ENCODE measurements around the gene CHCHD6. TPM values are rescaled to one million over a fixed set of nuclear protein-coding genes. Genes with fewer than 3 reads are reported as not detected.

CHCHD6 gene
- total RNA-seq, 4 donors from 2014 or later = 15.6 to 25.8 (median 21.2) TPM

DNA sequence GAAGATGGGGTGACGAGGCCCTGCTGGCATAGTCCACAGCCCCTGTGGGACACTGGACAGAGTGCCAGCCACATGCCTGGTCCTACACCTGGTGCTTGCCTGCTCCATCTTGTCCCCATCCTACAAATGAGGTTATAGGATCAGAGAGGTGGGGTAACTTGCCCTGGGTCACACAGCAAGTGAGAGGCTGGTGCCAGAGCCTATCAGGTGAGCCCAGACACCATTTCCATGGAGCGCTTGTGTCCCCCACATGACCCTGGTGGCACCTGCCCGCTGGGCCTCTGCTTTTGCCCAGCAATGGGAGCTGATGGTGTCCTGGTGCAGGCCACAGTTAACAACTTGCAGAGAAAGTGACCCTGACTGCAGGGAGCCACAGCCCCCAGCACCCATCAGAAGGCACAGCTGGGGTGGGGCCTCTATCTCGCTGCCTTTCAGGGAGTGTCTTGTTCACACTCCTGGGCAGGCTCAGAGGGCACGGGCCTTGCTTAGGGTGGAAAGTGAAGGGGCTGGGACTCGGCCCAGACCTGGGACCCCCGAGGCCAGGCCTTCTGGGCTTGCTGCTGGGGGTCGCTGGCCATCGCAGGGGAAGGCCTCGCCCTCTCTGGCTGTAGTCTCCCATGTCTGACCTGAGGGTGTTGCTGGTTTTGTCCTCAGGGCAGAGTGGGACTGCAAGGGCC, 286.1 kb downstream of the CHCHD6 start:
- no peak for TF ChIP-seq POLR2A (IDR thresholded peaks at IDR 0.05)
- TF ChIP-seq, protein P1, sequence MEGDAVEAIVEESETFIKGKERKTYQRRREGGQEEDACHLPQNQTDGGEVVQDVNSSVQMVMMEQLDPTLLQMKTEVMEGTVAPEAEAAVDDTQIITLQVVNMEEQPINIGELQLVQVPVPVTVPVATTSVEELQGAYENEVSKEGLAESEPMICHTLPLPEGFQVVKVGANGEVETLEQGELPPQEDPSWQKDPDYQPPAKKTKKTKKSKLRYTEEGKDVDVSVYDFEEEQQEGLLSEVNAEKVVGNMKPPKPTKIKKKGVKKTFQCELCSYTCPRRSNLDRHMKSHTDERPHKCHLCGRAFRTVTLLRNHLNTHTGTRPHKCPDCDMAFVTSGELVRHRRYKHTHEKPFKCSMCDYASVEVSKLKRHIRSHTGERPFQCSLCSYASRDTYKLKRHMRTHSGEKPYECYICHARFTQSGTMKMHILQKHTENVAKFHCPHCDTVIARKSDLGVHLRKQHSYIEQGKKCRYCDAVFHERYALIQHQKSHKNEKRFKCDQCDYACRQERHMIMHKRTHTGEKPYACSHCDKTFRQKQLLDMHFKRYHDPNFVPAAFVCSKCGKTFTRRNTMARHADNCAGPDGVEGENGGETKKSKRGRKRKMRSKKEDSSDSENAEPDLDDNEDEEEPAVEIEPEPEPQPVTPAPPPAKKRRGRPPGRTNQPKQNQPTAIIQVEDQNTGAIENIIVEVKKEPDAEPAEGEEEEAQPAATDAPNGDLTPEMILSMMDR (IDR thresholded peaks at IDR 0.05) = no peak
- intact Hi-C loops (cut with DNase I; ENCODE audit: low total_unique reads) = no loop called here
- DNase-seq (ENCODE audit: low spot score in 2 of 2) = no peak
- no peak overlapping the region for H3K4me3 ChIP-seq (ENCODE audit: low read depth, poor library complexity, severe bottlenecking)
- WGBS, 2 donors = 61 to 93% methylated on average over 6 of the region's 10 CpGs

DNA sequence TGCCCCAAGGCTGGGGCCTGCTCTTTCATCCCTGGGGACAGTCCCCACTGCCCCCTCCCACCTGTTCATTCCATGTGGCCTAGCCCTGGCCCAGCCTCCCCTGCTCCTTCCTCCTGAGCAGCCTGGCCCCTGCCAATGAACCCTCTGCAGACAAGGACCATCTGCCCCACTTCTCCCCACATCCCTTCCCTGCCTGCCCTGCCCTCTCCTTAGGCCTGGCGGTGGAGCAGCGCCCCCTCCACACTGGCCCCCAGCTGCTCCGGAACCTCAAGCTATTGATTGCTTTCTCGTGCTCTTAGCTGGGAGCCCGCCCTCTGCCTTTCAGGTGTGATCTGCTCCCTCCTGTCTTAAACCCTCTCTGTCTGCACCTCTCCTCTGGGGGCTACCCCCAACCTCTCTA, 286.9 kb downstream of the CHCHD6 start:
- DNase-seq (ENCODE audit: low spot score in 2 of 2) = no peak
- H3K4me3 ChIP-seq (ENCODE audit: low read depth, poor library complexity, severe bottlenecking) = no peak overlapping the region
- 89 to 90% methylated on average over 5 of the region's 5 CpGs for WGBS, 2 donors
- intact Hi-C loops (cut with DNase I; ENCODE audit: low total_unique reads) = no loop called here
- TF ChIP-seq POLR2A (IDR thresholded peaks at IDR 0.05) = no peak
- TF ChIP-seq, protein P1 (IDR thresholded peaks at IDR 0.05) = no peak

DNA sequence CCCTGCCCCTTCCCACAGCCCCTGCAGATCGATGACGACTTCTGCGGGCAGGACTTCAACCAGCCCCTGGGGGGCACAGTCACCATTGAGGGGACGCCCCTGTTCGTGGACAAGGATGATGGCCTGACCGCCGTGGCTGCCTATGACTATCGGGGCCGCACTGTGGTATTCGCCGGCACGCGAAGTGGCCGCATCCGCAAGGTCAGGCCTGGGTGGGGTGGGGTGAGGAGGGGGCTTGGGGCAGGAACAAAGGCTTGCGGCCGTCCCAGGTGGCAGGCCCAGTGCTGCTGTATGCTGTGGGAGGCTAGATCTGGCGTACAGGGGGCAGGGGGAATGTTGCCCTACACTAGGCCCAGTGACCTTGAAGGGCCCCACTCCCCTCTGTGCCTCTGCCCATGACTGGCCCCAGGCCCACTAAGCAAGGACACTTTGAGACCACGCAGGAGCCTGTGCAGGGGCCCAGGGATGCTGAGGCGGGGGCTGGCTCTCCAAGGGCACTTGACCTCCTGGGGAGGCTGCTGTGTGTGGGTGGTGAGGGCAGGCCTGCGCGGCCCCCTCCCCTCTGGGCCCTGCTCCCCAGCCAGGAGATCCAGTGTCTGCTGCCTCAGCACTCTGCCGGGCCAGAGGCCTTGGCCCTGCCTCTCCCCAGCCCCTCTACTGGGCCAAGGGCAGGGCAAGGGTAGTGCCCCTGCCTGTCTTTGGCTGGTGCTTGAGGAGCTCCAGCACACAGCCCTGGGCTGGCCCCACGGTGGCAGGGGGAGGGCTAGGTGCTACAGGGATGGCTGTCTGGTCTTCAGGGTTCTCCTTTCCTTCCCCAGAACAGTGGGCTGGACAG, 287.5 kb downstream of the CHCHD6 start:
- 79 to 83% methylated on average over 7 to 23 of the region's 24 CpGs for WGBS, 2 donors
- intact Hi-C loops (cut with DNase I; ENCODE audit: low total_unique reads) = no loop called here

DNA sequence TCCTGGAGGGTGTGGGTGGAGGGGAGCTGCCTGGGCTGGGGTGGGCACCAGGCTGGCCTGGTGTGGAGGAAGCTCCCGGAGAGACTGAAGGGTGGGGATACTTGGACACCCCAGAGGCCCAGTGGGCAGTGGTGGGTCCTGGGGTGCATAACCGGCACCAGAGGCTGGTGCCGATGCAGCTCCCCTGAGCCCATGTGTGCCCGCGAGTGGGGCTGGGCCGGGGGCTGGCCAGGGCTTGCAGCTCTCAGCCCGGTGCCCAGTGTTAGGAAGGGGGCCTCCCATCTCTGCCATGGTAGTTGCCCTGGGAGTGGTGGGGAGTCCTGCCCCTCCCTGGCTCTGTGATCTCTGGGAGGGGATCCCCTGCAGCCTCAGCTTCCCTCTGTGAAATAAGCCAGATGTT, 288.2 kb downstream of the CHCHD6 start:
- intact Hi-C loops (cut with DNase I; ENCODE audit: low total_unique reads) = no loop called here
- WGBS, 2 donors = 65 to 82% methylated on average over 2 to 7 of the region's 7 CpGs
- DNase-seq (ENCODE audit: low spot score in 2 of 2) = no peak
- no peak overlapping the region for H3K4me3 ChIP-seq (ENCODE audit: low read depth, poor library complexity, severe bottlenecking)
- TF ChIP-seq POLR2A (IDR thresholded peaks at IDR 0.05) = no peak

More for the DNA sequence above, 287.5 kb downstream of the CHCHD6 start:
- TF ChIP-seq, protein P1 (IDR thresholded peaks at IDR 0.05) = no peak
- no peak for TF ChIP-seq POLR2A (IDR thresholded peaks at IDR 0.05)
- no peak overlapping the region for H3K4me3 ChIP-seq (ENCODE audit: low read depth, poor library complexity, severe bottlenecking)
- DNase-seq (ENCODE audit: low spot score in 2 of 2) = no peak

DNA sequence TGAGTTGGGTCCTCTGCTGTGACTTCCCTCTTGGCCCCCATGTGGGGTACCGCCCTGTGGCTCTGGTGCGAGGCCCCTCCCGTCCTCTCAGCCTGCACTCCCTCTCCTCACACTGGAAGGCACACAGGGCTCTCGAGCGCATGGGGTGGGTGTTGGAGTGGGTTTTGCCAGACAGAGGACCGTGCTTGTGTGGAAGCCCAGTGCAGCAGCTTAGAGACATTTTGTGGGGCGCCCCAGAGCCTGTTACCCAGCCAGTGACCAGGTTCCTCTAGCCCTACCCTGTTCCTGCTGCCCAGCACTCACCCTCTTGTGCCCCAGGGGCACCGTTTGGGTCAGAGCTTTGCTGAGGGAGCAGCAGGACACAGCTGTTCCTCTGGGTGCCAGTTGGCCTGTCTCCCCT, 288.7 kb downstream of the CHCHD6 start:
- intact Hi-C loops (cut with DNase I; ENCODE audit: low total_unique reads) = no loop called here
- no peak for TF ChIP-seq POLR2A (IDR thresholded peaks at IDR 0.05)
- TF ChIP-seq, protein P1 (IDR thresholded peaks at IDR 0.05) = no peak
- 69 to 84% methylated on average over 8 of the region's 8 CpGs for WGBS, 2 donors
- DNase-seq (ENCODE audit: low spot score in 2 of 2) = no peak
- no peak overlapping the region for H3K4me3 ChIP-seq (ENCODE audit: low read depth, poor library complexity, severe bottlenecking)

DNA sequence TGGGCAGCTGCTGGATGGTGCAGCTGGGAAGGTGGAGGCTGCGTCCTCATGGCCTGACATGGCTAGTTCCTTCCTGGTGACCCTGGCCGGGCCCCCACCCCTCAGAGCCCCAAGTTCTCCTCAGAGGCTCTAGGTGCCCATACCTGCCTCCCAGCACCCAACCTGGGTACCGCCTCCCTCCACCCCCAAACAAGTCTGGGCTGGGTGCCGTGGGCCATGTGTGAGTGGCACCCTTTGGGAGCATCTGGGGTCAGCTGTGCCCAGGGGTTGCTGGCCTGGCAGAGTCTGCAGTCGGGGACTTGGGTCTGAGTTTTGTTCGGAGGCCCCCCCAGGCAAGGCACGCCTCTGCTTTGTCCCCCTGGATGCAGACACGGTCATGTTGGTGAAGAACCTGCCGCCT, 289.4 kb downstream of the CHCHD6 start:
- H3K4me3 ChIP-seq (ENCODE audit: low read depth, poor library complexity, severe bottlenecking) = no peak overlapping the region
- intact Hi-C loops (cut with DNase I; ENCODE audit: low total_unique reads) = no loop called here
- TF ChIP-seq, protein P1 (IDR thresholded peaks at IDR 0.05) = no peak
- no peak for TF ChIP-seq POLR2A (IDR thresholded peaks at IDR 0.05)
- DNase-seq (ENCODE audit: low spot score in 2 of 2) = no peak
- 79 to 88% methylated on average over 8 of the region's 9 CpGs for WGBS, 2 donors
